Adrenal gland (tissue), 12 donors: Measurements from ENCODE around the gene KASH5. TPM values are rescaled to one million over a fixed set of nuclear protein-coding genes. Genes with fewer than 3 reads are reported as not detected.

Experiments
- DNase-seq, 7 donors: peaks; one replicate each; pipeline ENCODE4 v3.0.0-alpha.2; 2019 to 2020
- H3K27ac ChIP-seq, 5 donors: fragments of 200-600 bp; sonication (generic) in 4 of 5; 1 replicate in 3 of 5; 2 replicates in 2 of 5; pipeline versions ENCODE4 v1.5.1 to v1.8.0; 2016 to 2020; ENCODE audit warnings: mild to moderate bottlenecking in 1 of 5
- H3K27me3 ChIP-seq: fragments of 200-600 bp; 2 replicates; pipeline ENCODE4 v1.8.0; 2021
- H3K36me3 ChIP-seq, 2 donors: fragments of 200-600 bp; replicated peaks in 1 of 2; 1 replicate in 1 of 2; 2 replicates in 1 of 2; pipeline versions ENCODE4 v1.5.1 to v1.8.0; 2018 to 2022
- H3K4me1 ChIP-seq, 2 donors: fragments of 200-600 bp; replicated peaks in 1 of 2; 1 replicate in 1 of 2; 2 replicates in 1 of 2; pipeline versions ENCODE4 v1.5.1 to v1.8.0; 2018 to 2021
- H3K4me3 ChIP-seq, 4 donors: fragments of 200-600 bp; sonication (generic) in 3 of 4; one replicate each; pipeline ENCODE4 v1.5.1; 2016 to 2018
- H3K9me3 ChIP-seq, 3 donors: fragments of 200-600 bp; sonication (generic) in 1 of 3; replicated peaks in 1 of 3; 1 replicate in 2 of 3; 2 replicates in 1 of 3; pipeline versions ENCODE4 v1.5.1 to v1.8.0; 2016 to 2021
- POLR2A ChIP-seq, 2 donors: fragments of 450-650 bp; IDR thresholded peaks; one replicate each; pipeline ENCODE4 v1.6.1; 2017; ENCODE audit warnings: antibody characterized with exemption in 2 of 2, mild to moderate bottlenecking in 2 of 2, moderate library complexity in 1 of 2
- WGBS, 4 donors: extraction: QIAGEN DNeasy Blood & Tissue Kit in 2 of 4; methylation state at CpG; one replicate each; pipeline versions ENCODE4 v1.1.5 to v1.1.7; 2013 to 2017; 5-methylcytosine and 5-hydroxymethylcytosine counted together
- intact Hi-C, 2 donors: fragments of 100-400 bp; cut with DNase I; formaldehyde crosslinking; loops; one replicate each; pipeline versions ENCODE4 v1.14.1 to v1.15.0; 2022 to 2023
- polyA plus RNA-seq, 3 donors: library from polyadenylated mRNA; stranded (reverse); fragments of 200-250 nt in 2 of 3; fragments of 350-450 nt in 1 of 3; fragmentation: Illumina TruSeq in 1 of 3; extraction: RNeasy Lipid Tissue Mini Kit (QIAGEN cat#74804) in 1 of 3; gene quantifications; one replicate each; pipeline ENCODE4 v1.2.3, GENCODE V29; 2013 to 2014
- total RNA-seq, 9 donors: library from RNA; depleted of rRNA in 4 of 9; stranded (reverse); fragments of >200 nt in 4 of 9; fragments of 120-200 nt in 1 of 9; fragmentation: NEBNext Ultra II Directional in 1 of 9; extraction: Animal tissue kit (Norgen Biotek cat#: 25700) in 1 of 9; gene quantifications; one replicate each; pipeline versions ENCODE4 v1.1.0 to v1.2.4, GENCODE V29; 2013 to 2023
- TF ChIP-seq, protein P1 (sequence below), 6 experiments: fragments of 450-650 bp in 4 of 6; fragments of 200-600 bp in 2 of 6; sonication (generic) in 1 of 6; IDR thresholded peaks; 1 replicate in 5 of 6; 2 replicates in 1 of 6; pipeline versions ENCODE4 v1.5.1 to v1.8.0; 2016 to 2021; ENCODE audit warnings: antibody characterized with exemption in 6 of 6, mild to moderate bottlenecking in 2 of 6, moderate library complexity in 1 of 6
- donor health status: healthy with polysubstance abuse.
- donor health status: Bipolar disorder and iron deficiency.
- donor health status: DM: yes; HTN: yes; CAD: no.
- donor health status: DM: no; HTN: no; CAD: no.
- donor health status: DM: no; HTN: no; CAD: no.
- donor health status: DM: yes; HTN: yes; CAD: no.

KASH5 gene
- total and polyA plus RNA-seq, 12 donors: 0.74 to 0.97 TPM; not detected in 10

DNA sequence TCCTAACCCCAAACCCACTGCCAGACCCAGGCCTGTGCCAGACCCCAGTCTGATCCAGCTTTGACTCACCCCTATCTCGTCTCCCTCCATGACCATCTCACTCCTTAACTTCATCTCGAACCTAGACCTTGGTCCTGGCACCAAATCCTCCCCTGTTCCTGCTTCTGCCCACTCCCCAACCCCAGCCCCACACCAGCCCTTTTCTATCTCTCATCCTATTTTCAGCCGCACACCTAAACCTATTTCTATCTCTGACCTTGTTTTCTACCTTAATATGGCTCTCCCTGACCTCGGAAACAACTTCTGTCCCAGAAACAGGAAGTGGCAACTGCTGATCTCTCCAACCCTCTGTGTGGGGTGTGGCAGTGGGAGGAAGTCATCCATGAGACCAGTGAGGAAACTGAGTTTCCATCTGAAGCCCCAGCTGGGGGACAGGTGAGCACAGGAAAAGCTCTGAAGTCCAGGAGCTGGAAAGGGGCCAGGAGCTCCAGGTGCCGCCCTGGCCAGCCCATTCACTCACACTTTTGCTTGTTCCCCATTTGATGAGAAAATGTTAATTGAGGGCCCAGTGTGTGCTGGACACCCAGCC is 21.5 kb downstream of the KASH5 start:
- no peak overlapping the region for H3K27ac ChIP-seq
- H3K36me3 ChIP-seq: no peaks in the 10 kb centered on the region
- no peaks in the 10 kb centered on the region for H3K27me3 ChIP-seq
- no peaks in the 10 kb centered on the region for H3K4me1 ChIP-seq
- no peak for DNase-seq
- no peaks in the 10 kb centered on the region for H3K9me3 ChIP-seq
- no peak overlapping the region for H3K4me3 ChIP-seq
- intact Hi-C loops: no loop called here
- TF ChIP-seq, protein P1, sequence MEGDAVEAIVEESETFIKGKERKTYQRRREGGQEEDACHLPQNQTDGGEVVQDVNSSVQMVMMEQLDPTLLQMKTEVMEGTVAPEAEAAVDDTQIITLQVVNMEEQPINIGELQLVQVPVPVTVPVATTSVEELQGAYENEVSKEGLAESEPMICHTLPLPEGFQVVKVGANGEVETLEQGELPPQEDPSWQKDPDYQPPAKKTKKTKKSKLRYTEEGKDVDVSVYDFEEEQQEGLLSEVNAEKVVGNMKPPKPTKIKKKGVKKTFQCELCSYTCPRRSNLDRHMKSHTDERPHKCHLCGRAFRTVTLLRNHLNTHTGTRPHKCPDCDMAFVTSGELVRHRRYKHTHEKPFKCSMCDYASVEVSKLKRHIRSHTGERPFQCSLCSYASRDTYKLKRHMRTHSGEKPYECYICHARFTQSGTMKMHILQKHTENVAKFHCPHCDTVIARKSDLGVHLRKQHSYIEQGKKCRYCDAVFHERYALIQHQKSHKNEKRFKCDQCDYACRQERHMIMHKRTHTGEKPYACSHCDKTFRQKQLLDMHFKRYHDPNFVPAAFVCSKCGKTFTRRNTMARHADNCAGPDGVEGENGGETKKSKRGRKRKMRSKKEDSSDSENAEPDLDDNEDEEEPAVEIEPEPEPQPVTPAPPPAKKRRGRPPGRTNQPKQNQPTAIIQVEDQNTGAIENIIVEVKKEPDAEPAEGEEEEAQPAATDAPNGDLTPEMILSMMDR (IDR thresholded peaks at IDR 0.05): no peak
- TF ChIP-seq POLR2A (IDR thresholded peaks at IDR 0.05): no peak
- WGBS, 4 donors: 64 to 72% (median 69%) methylated on average over 4 to 5 of the region's 5 CpGs

GRCh38 chr19:49411681-49412326 is 23.8 kb downstream of the KASH5 start:
- H3K27me3 ChIP-seq: no peaks in the 10 kb centered on the region
- intact Hi-C loops: no loop called here
- H3K9me3 ChIP-seq: no peaks in the 10 kb centered on the region
- DNase-seq: no peak
- H3K36me3 ChIP-seq: no peaks in the 10 kb centered on the region
- WGBS, 4 donors: 59 to 85% (median 74%) methylated on average over 2 to 3 of the region's 3 CpGs
- H3K4me1 ChIP-seq: no peaks in the 10 kb centered on the region
- H3K4me3 ChIP-seq: no peak overlapping the region
- H3K27ac ChIP-seq: no peak overlapping the region
- TF ChIP-seq, protein P1 (IDR thresholded peaks at IDR 0.05): no peak
- no peak for TF ChIP-seq POLR2A (IDR thresholded peaks at IDR 0.05)

- H3K4me3 ChIP-seq: no peak overlapping the region
- intact Hi-C loops: no loop called here
- H3K9me3 ChIP-seq: no peaks in the 10 kb centered on the region
- DNase-seq: no peak
- 48 to 69% (median 58%) methylated on average over 7 to 9 of the region's 9 CpGs for WGBS, 4 donors
- TF ChIP-seq, protein P1 (IDR thresholded peaks at IDR 0.05): no peak
- no peak for TF ChIP-seq POLR2A (IDR thresholded peaks at IDR 0.05)
- no peak overlapping the region for H3K27ac ChIP-seq
- H3K36me3 ChIP-seq: no peaks in the 10 kb centered on the region
- no peaks in the 10 kb centered on the region for H3K4me1 ChIP-seq
- no peaks in the 10 kb centered on the region for H3K27me3 ChIP-seq
Measured at GRCh38 chr19:49413348-49413747, 25.3 kb downstream of the KASH5 start.

DNA sequence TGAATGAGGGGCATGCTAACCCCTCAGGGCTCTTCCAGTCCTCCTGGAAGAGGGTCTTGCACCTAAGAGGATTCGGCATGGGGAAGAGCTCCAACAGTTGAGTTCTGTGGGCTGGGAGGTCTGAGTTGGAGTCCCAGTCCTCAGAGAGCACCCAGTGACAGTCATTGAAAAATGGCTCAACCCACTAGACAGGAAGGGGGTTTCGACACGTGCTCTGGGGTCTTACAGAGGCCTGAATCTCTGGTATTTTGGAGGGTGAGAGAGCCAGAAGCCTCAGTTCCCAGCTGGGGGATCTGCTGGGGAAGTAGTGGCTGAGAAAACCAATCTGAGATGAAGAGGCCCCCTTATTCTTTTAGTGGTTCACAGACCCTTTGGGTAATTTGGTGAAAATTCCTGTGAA is 26.2 kb downstream of the KASH5 start:
- Histone ChIP-seq H3K27ac (no peak overlapping the region), H3K27me3 (peaks cover 6% of the 10 kb centered on the region), H3K4me3 (no peak overlapping the region), H3K4me1 (no peaks in the 10 kb centered on the region), H3K9me3 (no peaks in the 10 kb centered on the region), H3K36me3 (no peaks in the 10 kb centered on the region)
- no peak for DNase-seq
- intact Hi-C loops: no loop called here
- TF ChIP-seq, protein P1 (IDR thresholded peaks at IDR 0.05): no peak
- no peak for TF ChIP-seq POLR2A (IDR thresholded peaks at IDR 0.05)
- WGBS, 4 donors: 59 to 96% (median 85%) methylated on average over 3 of the region's 3 CpGs
